ENCODE data around the gene HSD17B3. TPM values are rescaled to one million over a fixed set of nuclear protein-coding genes. Genes with fewer than 3 reads are reported as not detected.

Gene HSD17B3
- polyA plus RNA-seq, 4 donors: 1.5 to 83.0 (median 7.5) TPM

- 51 to 76% (median 71%) methylated on average over 8 to 9 of the region's 9 CpGs for WGBS, 3 donors
- H3K4me3 ChIP-seq (ENCODE audit: low read depth in 1 of 3, low read length in 3 of 3): no peak overlapping the region
- DNase-seq (no peak), FAIRE-seq (no peak)
- no peak overlapping the region for H3K27ac ChIP-seq (ENCODE audit: low read depth in 1 of 3, low read length in 2 of 3)
- H3K27me3 ChIP-seq (ENCODE audit: control insufficient read depth in 3 of 3, insufficient read depth in 3 of 3, low read length in 3 of 3): no peaks in the 10 kb centered on the region
- H3K9me3 ChIP-seq (ENCODE audit: control insufficient read depth in 2 of 2, insufficient read depth in 1 of 2, low read depth in 1 of 2, low read length in 1 of 2): no peaks in the 10 kb centered on the region
- H3K4me1 ChIP-seq (ENCODE audit: control insufficient read depth in 3 of 3, insufficient read depth in 2 of 3, low read depth in 1 of 3, low read length in 2 of 3): peaks cover 0 to 2% (median 0%) of the 10 kb centered on the region in 3 donors
- no peaks in the 10 kb centered on the region for H3K36me3 ChIP-seq (ENCODE audit: control insufficient read depth in 3 of 3, insufficient read depth in 2 of 3, low read depth in 1 of 3, low read length in 3 of 3)
These were observed 45.2 kb downstream of the HSD17B3 start for GRCh38 chr9:96256800-96257199.

GRCh38 chr9:96255698-96256097 lies 46.3 kb downstream of the HSD17B3 start:
- Histone ChIP-seq H3K27me3 (ENCODE audit: control insufficient read depth in 3 of 3, insufficient read depth in 3 of 3, low read length in 3 of 3) (no peaks in the 10 kb centered on the region), H3K9me3 (ENCODE audit: control insufficient read depth in 2 of 2, insufficient read depth in 1 of 2, low read depth in 1 of 2, low read length in 1 of 2) (no peaks in the 10 kb centered on the region), H3K4me1 (ENCODE audit: control insufficient read depth in 3 of 3, insufficient read depth in 2 of 3, low read depth in 1 of 3, low read length in 2 of 3) (peaks cover 0 to 2% (median 0%) of the 10 kb centered on the region in 3 donors), H3K36me3 (ENCODE audit: control insufficient read depth in 3 of 3, insufficient read depth in 2 of 3, low read depth in 1 of 3, low read length in 3 of 3) (no peaks in the 10 kb centered on the region), H3K27ac (ENCODE audit: low read depth in 1 of 3, low read length in 2 of 3) (no peak overlapping the region), H3K4me3 (ENCODE audit: low read depth in 1 of 3, low read length in 3 of 3) (no peak overlapping the region)
- no peak for DNase-seq
- no peak for FAIRE-seq
- 84 to 88% (median 86%) methylated on average over 18 of the region's 18 CpGs for WGBS, 3 donors

GRCh38 chr9:96253059-96253696 lies 48.8 kb downstream of the HSD17B3 start:
- no peak for FAIRE-seq
- WGBS, 3 donors: 64 to 70% (median 67%) methylated on average over 11 of the region's 11 CpGs

GRCh38 chr9:96251451-96251850 lies 50.5 kb downstream of the HSD17B3 start:
- DNase-seq (no peak), FAIRE-seq (no peak)
- H3K27ac ChIP-seq (ENCODE audit: low read depth in 1 of 3, low read length in 2 of 3): no peak overlapping the region
- peaks cover 0 to 2% (median 0%) of the 10 kb centered on the region in 3 donors for H3K4me1 ChIP-seq (ENCODE audit: control insufficient read depth in 3 of 3, insufficient read depth in 2 of 3, low read depth in 1 of 3, low read length in 2 of 3)
- H3K9me3 ChIP-seq (ENCODE audit: control insufficient read depth in 2 of 2, insufficient read depth in 1 of 2, low read depth in 1 of 2, low read length in 1 of 2): no peaks in the 10 kb centered on the region
- no peaks in the 10 kb centered on the region for H3K36me3 ChIP-seq (ENCODE audit: control insufficient read depth in 3 of 3, insufficient read depth in 2 of 3, low read depth in 1 of 3, low read length in 3 of 3)
- no peaks in the 10 kb centered on the region for H3K27me3 ChIP-seq (ENCODE audit: control insufficient read depth in 3 of 3, insufficient read depth in 3 of 3, low read length in 3 of 3)
- 95 to 98% (median 96%) methylated on average over 4 of the region's 4 CpGs for WGBS, 3 donors
- no peak overlapping the region for H3K4me3 ChIP-seq (ENCODE audit: low read depth in 1 of 3, low read length in 3 of 3)

More at GRCh38 chr9:96253059-96253696, 48.8 kb downstream of the HSD17B3 start:
- Histone ChIP-seq H3K27ac (ENCODE audit: low read depth in 1 of 3, low read length in 2 of 3) (no peak overlapping the region), H3K4me3 (ENCODE audit: low read depth in 1 of 3, low read length in 3 of 3) (no peak overlapping the region), H3K27me3 (ENCODE audit: control insufficient read depth in 3 of 3, insufficient read depth in 3 of 3, low read length in 3 of 3) (no peaks in the 10 kb centered on the region), H3K36me3 (ENCODE audit: control insufficient read depth in 3 of 3, insufficient read depth in 2 of 3, low read depth in 1 of 3, low read length in 3 of 3) (no peaks in the 10 kb centered on the region), H3K4me1 (ENCODE audit: control insufficient read depth in 3 of 3, insufficient read depth in 2 of 3, low read depth in 1 of 3, low read length in 2 of 3) (peaks cover 0 to 2% (median 0%) of the 10 kb centered on the region in 3 donors), H3K9me3 (ENCODE audit: control insufficient read depth in 2 of 2, insufficient read depth in 1 of 2, low read depth in 1 of 2, low read length in 1 of 2) (no peaks in the 10 kb centered on the region)
- no peak for DNase-seq

GRCh38 chr9:96249746-96250145 lies 52.2 kb downstream of the HSD17B3 start:
- Histone ChIP-seq H3K27ac (ENCODE audit: low read depth in 1 of 3, low read length in 2 of 3) (no peak overlapping the region), H3K4me3 (ENCODE audit: low read depth in 1 of 3, low read length in 3 of 3) (no peak overlapping the region), H3K9me3 (ENCODE audit: control insufficient read depth in 2 of 2, insufficient read depth in 1 of 2, low read depth in 1 of 2, low read length in 1 of 2) (peaks cover 0 to 6% of the 10 kb centered on the region in 2 donors), H3K27me3 (ENCODE audit: control insufficient read depth in 3 of 3, insufficient read depth in 3 of 3, low read length in 3 of 3) (no peaks in the 10 kb centered on the region), H3K4me1 (ENCODE audit: control insufficient read depth in 3 of 3, insufficient read depth in 2 of 3, low read depth in 1 of 3, low read length in 2 of 3) (peaks cover 0 to 2% (median 0%) of the 10 kb centered on the region in 3 donors), H3K36me3 (ENCODE audit: control insufficient read depth in 3 of 3, insufficient read depth in 2 of 3, low read depth in 1 of 3, low read length in 3 of 3) (no peaks in the 10 kb centered on the region)
- 73 to 84% (median 82%) methylated on average over 6 of the region's 6 CpGs for WGBS, 3 donors
- DNase-seq (no peak), FAIRE-seq (no peak)

GRCh38 chr9:96246267-96246671 lies 55.7 kb downstream of the HSD17B3 start:
- Histone ChIP-seq H3K4me1 (ENCODE audit: control insufficient read depth in 3 of 3, insufficient read depth in 2 of 3, low read depth in 1 of 3, low read length in 2 of 3) (peaks cover 0 to 2% (median 0%) of the 10 kb centered on the region in 3 donors), H3K27ac (ENCODE audit: low read depth in 1 of 3, low read length in 2 of 3) (no peak overlapping the region), H3K9me3 (ENCODE audit: control insufficient read depth in 2 of 2, insufficient read depth in 1 of 2, low read depth in 1 of 2, low read length in 1 of 2) (peaks cover 0 to 6% of the 10 kb centered on the region in 2 donors), H3K4me3 (ENCODE audit: low read depth in 1 of 3, low read length in 3 of 3) (no peak overlapping the region), H3K36me3 (ENCODE audit: control insufficient read depth in 3 of 3, insufficient read depth in 2 of 3, low read depth in 1 of 3, low read length in 3 of 3) (no peaks in the 10 kb centered on the region), H3K27me3 (ENCODE audit: control insufficient read depth in 3 of 3, insufficient read depth in 3 of 3, low read length in 3 of 3) (no peaks in the 10 kb centered on the region)
- no peak for DNase-seq
- 79 to 80% (median 80%) methylated on average over 8 of the region's 8 CpGs for WGBS, 3 donors
- no peak for FAIRE-seq

- Histone ChIP-seq H3K4me1 (ENCODE audit: control insufficient read depth in 3 of 3, insufficient read depth in 2 of 3, low read depth in 1 of 3, low read length in 2 of 3) (peaks cover 0 to 2% (median 0%) of the 10 kb centered on the region in 3 donors), H3K27ac (ENCODE audit: low read depth in 1 of 3, low read length in 2 of 3) (no peak overlapping the region), H3K9me3 (ENCODE audit: control insufficient read depth in 2 of 2, insufficient read depth in 1 of 2, low read depth in 1 of 2, low read length in 1 of 2) (peaks cover 0 to 6% of the 10 kb centered on the region in 2 donors), H3K4me3 (ENCODE audit: low read depth in 1 of 3, low read length in 3 of 3) (no peak overlapping the region), H3K36me3 (ENCODE audit: control insufficient read depth in 3 of 3, insufficient read depth in 2 of 3, low read depth in 1 of 3, low read length in 3 of 3) (no peaks in the 10 kb centered on the region), H3K27me3 (ENCODE audit: control insufficient read depth in 3 of 3, insufficient read depth in 3 of 3, low read length in 3 of 3) (no peaks in the 10 kb centered on the region)
- no peak for DNase-seq
- 83 to 92% (median 86%) methylated on average over 7 of the region's 7 CpGs for WGBS, 3 donors
- no peak for FAIRE-seq
These were observed 56.6 kb downstream of the HSD17B3 start for GRCh38 chr9:96245399-96245798.

- Histone ChIP-seq H3K9me3 (ENCODE audit: control insufficient read depth in 2 of 2, insufficient read depth in 1 of 2, low read depth in 1 of 2, low read length in 1 of 2) (peaks cover 0 to 6% of the 10 kb centered on the region in 2 donors), H3K27me3 (ENCODE audit: control insufficient read depth in 3 of 3, insufficient read depth in 3 of 3, low read length in 3 of 3) (no peaks in the 10 kb centered on the region), H3K36me3 (ENCODE audit: control insufficient read depth in 3 of 3, insufficient read depth in 2 of 3, low read depth in 1 of 3, low read length in 3 of 3) (no peaks in the 10 kb centered on the region), H3K27ac (ENCODE audit: low read depth in 1 of 3, low read length in 2 of 3) (no peak overlapping the region), H3K4me1 (ENCODE audit: control insufficient read depth in 3 of 3, insufficient read depth in 2 of 3, low read depth in 1 of 3, low read length in 2 of 3) (peaks cover 0 to 2% (median 0%) of the 10 kb centered on the region in 3 donors), H3K4me3 (ENCODE audit: low read depth in 1 of 3, low read length in 3 of 3) (no peak overlapping the region)
- FAIRE-seq (no peak), DNase-seq (no peak)
- WGBS, 3 donors: 57 to 64% (median 60%) methylated on average over 6 of the region's 6 CpGs
These were observed 58.2 kb downstream of the HSD17B3 start for GRCh38 chr9:96243778-96244177.

- H3K4me1 ChIP-seq (ENCODE audit: control insufficient read depth in 3 of 3, insufficient read depth in 2 of 3, low read depth in 1 of 3, low read length in 2 of 3): peaks cover 0 to 2% (median 0%) of the 10 kb centered on the region in 3 donors
- no peak for FAIRE-seq
- H3K36me3 ChIP-seq (ENCODE audit: control insufficient read depth in 3 of 3, insufficient read depth in 2 of 3, low read depth in 1 of 3, low read length in 3 of 3): no peaks in the 10 kb centered on the region
- no peaks in the 10 kb centered on the region for H3K27me3 ChIP-seq (ENCODE audit: control insufficient read depth in 3 of 3, insufficient read depth in 3 of 3, low read length in 3 of 3)
- no peak overlapping the region for H3K4me3 ChIP-seq (ENCODE audit: low read depth in 1 of 3, low read length in 3 of 3)
- DNase-seq: no peak
- peaks cover 0 to 6% of the 10 kb centered on the region in 2 donors for H3K9me3 ChIP-seq (ENCODE audit: control insufficient read depth in 2 of 2, insufficient read depth in 1 of 2, low read depth in 1 of 2, low read length in 1 of 2)
- WGBS, 3 donors: 57 to 80% (median 66%) methylated on average over 4 of the region's 4 CpGs
- no peak overlapping the region for H3K27ac ChIP-seq (ENCODE audit: low read depth in 1 of 3, low read length in 2 of 3)
These were observed 59.2 kb downstream of the HSD17B3 start for GRCh38 chr9:96242811-96243210.

Data from small intestine (tissue), 7 donors.